SKM-1 treated with dmso at 0.1 percent for 144 hours (cell line): ENCODE data around the gene C5AR2.
"Not testable (repeated sequence)": the region's sequence is repeated elsewhere in the genome, so short reads cannot be mapped to it uniquely, and the experiment has no call there.

Experiments
- DNase-seq: peaks from one replicate; lab custom pipeline; 2025; ENCODE audit not compliant: unreplicated experiment; lab: John Stamatoyannopoulos, UW

The C5AR2 gene

GRCh38 chr19:47323409-47323808 is 8.6 kb upstream of the C5AR2 start:
- DNase-seq: no peak

DNA sequence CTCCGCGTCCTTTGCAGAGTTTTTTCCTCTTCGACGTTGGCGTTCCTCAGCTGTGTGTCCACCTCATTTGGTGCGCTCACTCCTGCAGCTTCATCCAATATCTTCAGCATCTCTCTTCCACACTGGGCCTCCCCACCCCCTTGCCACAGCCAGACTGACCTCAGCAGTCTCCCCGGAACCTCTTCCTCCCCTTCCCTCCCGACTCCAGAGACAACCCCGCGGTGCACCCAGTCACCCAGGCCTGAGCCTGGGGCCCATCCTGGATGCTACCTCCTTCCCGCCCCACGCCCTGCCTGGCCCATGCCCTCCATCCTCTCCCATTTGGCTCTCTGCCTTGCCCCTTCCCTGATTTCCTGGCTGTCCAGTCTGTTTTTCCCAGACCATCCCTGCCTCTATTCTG is 8.1 kb upstream of the C5AR2 start:
- DNase-seq: no peak

- DNase-seq: peak; percentile 40
Measured at GRCh38 chr19:47324502-47324901, 7.5 kb upstream of the C5AR2 start.

- no peak for DNase-seq
Measured at GRCh38 chr19:47330466-47330869, 1.5 kb upstream of the C5AR2 start.

GRCh38 chr19:47331490-47331889 is 485 bp upstream of the C5AR2 start:
- DNase-seq: no peak

GRCh38 chr19:47336765-47337718 is 5.1 kb downstream of the C5AR2 start:
- DNase-seq: peak; percentile 73

DNA sequence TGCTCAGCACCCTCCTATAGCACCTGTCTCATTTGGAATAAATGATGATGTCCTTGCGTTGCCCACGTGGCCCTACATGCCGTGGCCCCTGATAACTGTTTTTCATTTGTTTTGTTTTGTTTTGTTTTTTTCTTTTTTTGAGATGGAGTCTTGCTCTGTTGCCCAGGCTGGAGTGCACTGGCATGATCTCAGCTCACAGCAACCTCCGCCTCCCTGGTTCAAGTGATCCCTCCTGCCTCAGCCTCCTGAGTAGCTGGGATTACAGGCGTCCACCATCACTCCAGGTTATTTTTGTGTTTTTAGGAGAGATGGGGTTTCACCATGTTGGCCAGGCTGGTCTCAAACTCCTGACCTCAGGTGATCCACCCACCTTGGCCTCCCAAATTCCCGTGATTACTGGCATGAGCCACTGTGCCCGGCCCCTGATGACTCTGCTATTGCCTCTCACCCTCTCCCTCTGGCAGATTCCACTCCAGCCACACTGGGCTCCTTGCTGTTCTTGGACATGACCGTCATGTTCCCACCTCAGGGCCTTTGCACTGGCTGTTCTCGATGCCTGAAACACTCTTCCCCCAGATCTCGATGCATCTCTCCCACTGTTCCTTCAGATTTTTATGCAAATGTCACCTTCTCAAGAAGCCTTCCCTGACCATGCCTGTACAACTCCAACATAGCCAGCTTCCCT is 7.4 kb downstream of the C5AR2 start:
- DNase-seq: no peak

GRCh38 chr19:47340477-47341208 is 8.7 kb downstream of the C5AR2 start:
- no peak for DNase-seq

GRCh38 chr19:47341734-47342133 is 9.8 kb downstream of the C5AR2 start:
- no peak for DNase-seq

DNA sequence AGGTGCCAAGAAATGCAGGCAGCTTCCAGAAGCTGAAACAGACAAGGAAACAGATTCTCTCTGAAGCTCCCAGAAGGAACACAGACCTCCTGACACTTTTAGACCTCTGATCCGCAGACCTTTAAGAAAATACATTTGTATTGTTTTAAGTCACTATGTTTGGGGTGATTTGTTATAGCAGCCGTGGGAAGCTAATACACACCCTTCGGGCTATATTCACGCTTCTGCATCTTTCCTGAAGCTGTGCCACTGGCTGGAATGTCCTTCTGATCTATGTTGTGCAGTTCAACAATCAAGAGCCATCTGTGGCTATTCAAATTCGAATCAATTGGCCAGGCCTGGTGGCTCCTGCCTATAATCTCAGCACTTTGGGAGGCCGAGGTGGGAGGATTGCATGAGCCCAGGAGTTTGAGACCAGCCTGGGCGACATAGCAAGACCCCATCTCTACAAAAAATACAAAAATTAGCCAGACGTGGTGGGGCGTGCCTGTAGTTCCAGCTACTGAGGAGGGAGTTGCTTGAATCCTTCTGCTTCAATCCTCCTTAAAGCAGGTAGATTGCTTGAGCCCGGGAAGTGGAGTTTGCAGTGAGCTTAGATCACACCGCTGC is 11.3 kb downstream of the C5AR2 start:
- no peak for DNase-seq

GRCh38 chr19:47344425-47344824 is 12.4 kb downstream of the C5AR2 start:
- no peak for DNase-seq

DNA sequence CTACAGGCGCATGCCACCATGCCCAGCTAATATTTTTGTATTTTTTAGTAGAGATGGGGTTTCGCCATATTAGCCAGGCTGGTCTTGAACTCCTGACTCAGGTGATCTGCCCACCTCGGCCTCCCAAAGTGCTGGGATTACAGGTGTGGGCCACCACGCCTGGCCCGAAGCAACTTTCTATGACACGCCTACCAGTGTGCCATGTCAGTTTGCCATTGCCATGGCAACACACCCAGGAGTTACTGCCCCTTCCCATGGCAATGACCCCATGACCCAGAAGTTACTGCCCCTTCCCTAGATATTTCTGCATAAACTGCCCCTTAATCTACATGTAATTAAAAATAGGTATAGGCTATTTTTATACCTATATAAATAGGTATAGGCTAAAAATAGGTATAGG is 14.0 kb downstream of the C5AR2 start:
- DNase-seq: not testable (repeated sequence)

- peak; percentile 87 for DNase-seq
Measured at GRCh38 chr19:47348819-47349795, 17.1 kb downstream of the C5AR2 start, which contains the start of gene DHX34. DHX34 (plus strand) TSS chr19:47349315; CDS start chr19:47353031, 3,716 bp downstream.

DNA sequence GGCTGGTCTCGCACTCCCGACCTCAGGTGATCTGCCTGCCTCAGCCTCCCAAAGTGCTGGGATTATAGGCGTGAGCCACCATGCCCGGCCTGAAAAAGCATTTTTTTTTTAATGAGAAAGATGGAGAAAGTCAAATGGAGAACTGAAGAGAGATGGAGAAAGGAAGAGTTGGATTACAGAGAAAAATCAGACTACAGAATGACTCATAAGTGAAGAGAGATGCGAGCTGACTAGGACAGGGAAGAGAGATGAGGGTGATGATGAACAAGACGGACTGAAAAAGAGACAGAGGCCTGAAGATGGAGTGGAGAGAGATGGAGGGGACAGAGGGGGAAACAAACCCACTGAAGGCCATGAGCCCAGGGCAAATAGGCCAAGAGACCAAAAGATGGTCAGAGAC is 18.7 kb downstream of the C5AR2 start:
- no peak for DNase-seq

DNA sequence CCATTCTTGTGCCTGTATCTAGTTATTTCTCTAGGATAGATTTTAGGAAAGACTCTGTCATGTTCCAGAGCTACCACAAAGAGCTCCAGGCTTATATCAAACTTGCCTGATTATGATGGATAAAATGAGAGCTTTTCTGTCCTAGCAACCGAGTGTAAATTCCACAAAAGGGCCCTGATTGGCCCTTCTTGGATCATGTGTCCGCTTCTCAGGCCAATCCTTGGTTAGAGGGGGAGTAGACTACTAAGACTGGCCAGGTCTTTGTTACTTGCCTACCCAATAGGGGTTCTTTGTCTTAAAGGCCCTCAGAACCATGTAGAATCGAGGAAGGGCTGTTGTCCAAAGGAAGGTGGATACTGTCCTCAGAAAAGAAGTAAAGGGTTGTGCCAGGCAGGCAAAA is 19.6 kb downstream of the C5AR2 start:
- DNase-seq: no peak

- no peak for DNase-seq
Measured at GRCh38 chr19:47352095-47352494, 20.1 kb downstream of the C5AR2 start.

- DNase-seq: no peak
Measured at GRCh38 chr19:47353307-47353712, 21.3 kb downstream of the C5AR2 start.

GRCh38 chr19:47356900-47357299 is 24.9 kb downstream of the C5AR2 start:
- DNase-seq: no peak

GRCh38 chr19:47357788-47358680 is 26.1 kb downstream of the C5AR2 start:
- DNase-seq: no peak
